KMS-11 (cell line): Measurements from ENCODE around the gene GPNMB.

ENCODE experiments used
- H2AFZ ChIP-seq: fragments of 200-600 bp; sonication (generic); 2 replicates; pipeline ENCODE4 v1.6.1; 2016; ENCODE audit warnings: antibody characterized with exemption, mixed run types, low read depth
- H3K27ac ChIP-seq: fragments of 200-600 bp; sonication (generic); 2 replicates; pipeline ENCODE4 v1.6.1; 2016; ENCODE audit warnings: mild to moderate bottlenecking, mixed run types
- H3K27me3 ChIP-seq: fragments of 200-600 bp; sonication (generic); 2 replicates; pipeline ENCODE4 v1.6.1; 2017; ENCODE audit warnings: mild to moderate bottlenecking, low read depth, mixed run types, moderate library complexity; ENCODE audit not compliant: insufficient read depth
- H3K36me3 ChIP-seq: fragments of 200-600 bp; sonication (generic); 2 replicates; pipeline ENCODE4 v1.6.1; 2017; ENCODE audit warnings: mild to moderate bottlenecking, mixed run types; ENCODE audit not compliant: insufficient read depth
- H3K4me1 ChIP-seq: fragments of 200-600 bp; sonication (generic); 2 replicates; pipeline ENCODE4 v1.6.1; 2016; ENCODE audit warnings: mild to moderate bottlenecking, low read depth, mixed run types; ENCODE audit not compliant: poor library complexity, severe bottlenecking
- H3K4me2 ChIP-seq: fragments of 200-600 bp; sonication (generic); 2 replicates; pipeline ENCODE4 v1.7.0; 2016; ENCODE audit warnings: mild to moderate bottlenecking, mixed run types
- H3K4me3 ChIP-seq: fragments of 200-600 bp; sonication (generic); IDR thresholded peaks from 2 replicates; pipeline ENCODE4 v1.6.1; 2017; ENCODE audit warnings: low read depth, low read length, mixed read lengths; ENCODE audit not compliant: insufficient read depth
- H3K79me2 ChIP-seq: fragments of 200-600 bp; sonication (generic); 2 replicates; pipeline ENCODE4 v1.6.1; 2016; ENCODE audit warnings: low read depth, mixed run types; ENCODE audit not compliant: insufficient read depth
- H3K9ac ChIP-seq: fragments of 200-600 bp; sonication (generic); 2 replicates; pipeline ENCODE4 v1.6.1; 2016; ENCODE audit warnings: mild to moderate bottlenecking, mixed run types
- H4K20me1 ChIP-seq: fragments of 200-600 bp; sonication (generic); 2 replicates; pipeline ENCODE4 v1.6.1; 2016; ENCODE audit warnings: mild to moderate bottlenecking, mixed run types; ENCODE audit not compliant: insufficient read depth
- TF ChIP-seq, protein P1 (sequence below): fragments of 200-600 bp; sonication (generic); conservative IDR thresholded peaks from 2 replicates; pipeline ENCODE4 v1.6.1; 2017; ENCODE audit warnings: low read depth, mild to moderate bottlenecking, antibody characterized with exemption, low read length, moderate library complexity, mixed read lengths

GPNMB gene

DNA sequence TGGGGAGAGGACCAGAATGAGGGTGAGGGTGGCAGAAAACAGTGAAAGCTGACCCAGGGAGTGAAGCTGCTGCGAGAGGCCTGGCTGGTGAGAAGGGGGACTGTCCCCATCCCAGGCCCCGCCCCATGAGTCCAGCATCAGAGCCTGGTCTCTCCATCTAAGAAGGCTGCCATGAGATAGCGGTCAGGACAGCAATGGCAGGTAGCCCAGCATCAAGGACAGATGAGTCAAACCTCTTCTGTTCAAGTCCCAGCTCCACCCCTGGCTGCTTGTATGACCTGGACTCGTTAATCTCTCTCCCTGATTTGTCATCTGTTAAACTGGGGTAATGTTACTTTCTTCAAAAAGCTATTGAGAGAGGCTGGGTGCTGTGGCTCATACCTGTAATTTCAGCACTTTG, 22.2 kb downstream of the GPNMB start:
- TF ChIP-seq, protein P1, sequence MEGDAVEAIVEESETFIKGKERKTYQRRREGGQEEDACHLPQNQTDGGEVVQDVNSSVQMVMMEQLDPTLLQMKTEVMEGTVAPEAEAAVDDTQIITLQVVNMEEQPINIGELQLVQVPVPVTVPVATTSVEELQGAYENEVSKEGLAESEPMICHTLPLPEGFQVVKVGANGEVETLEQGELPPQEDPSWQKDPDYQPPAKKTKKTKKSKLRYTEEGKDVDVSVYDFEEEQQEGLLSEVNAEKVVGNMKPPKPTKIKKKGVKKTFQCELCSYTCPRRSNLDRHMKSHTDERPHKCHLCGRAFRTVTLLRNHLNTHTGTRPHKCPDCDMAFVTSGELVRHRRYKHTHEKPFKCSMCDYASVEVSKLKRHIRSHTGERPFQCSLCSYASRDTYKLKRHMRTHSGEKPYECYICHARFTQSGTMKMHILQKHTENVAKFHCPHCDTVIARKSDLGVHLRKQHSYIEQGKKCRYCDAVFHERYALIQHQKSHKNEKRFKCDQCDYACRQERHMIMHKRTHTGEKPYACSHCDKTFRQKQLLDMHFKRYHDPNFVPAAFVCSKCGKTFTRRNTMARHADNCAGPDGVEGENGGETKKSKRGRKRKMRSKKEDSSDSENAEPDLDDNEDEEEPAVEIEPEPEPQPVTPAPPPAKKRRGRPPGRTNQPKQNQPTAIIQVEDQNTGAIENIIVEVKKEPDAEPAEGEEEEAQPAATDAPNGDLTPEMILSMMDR = no peak
- Histone ChIP-seq H4K20me1 (no peaks in the 10 kb centered on the region), H3K4me1 (peaks cover 10% of the 10 kb centered on the region), H3K27me3 (no peaks in the 10 kb centered on the region), H2AFZ (no peak overlapping the region), H3K79me2 (peaks cover 1% of the 10 kb centered on the region; the same call in 1 of the 2 replicates), H3K4me3 (no peak overlapping the region), H3K27ac (no peak overlapping the region), H3K4me2 (no peak overlapping the region), H3K36me3 (no peaks in the 10 kb centered on the region), H3K9ac (no peak overlapping the region)

- no peaks in the 10 kb centered on the region for H4K20me1 ChIP-seq
- peak overlapping the region; percentile 90 for H3K27ac ChIP-seq
- no peaks in the 10 kb centered on the region for H3K36me3 ChIP-seq
- H3K9ac ChIP-seq = no peak overlapping the region
- TF ChIP-seq, protein P1 = no peak
- H3K79me2 ChIP-seq = peaks cover 7% of the 10 kb centered on the region; the same call in 1 of the 2 replicates
- H3K4me2 ChIP-seq = peak overlapping the region; percentile 80; the same call in 1 of the 2 replicates
- H3K27me3 ChIP-seq = no peaks in the 10 kb centered on the region
- H2AFZ ChIP-seq = peak overlapping the region; percentile 89; the same call in 1 of the 2 replicates
- H3K4me3 ChIP-seq = no peak overlapping the region
- H3K4me1 ChIP-seq = peaks cover 21% of the 10 kb centered on the region
Observed at GRCh38 chr7:23272275-23272674, 25.7 kb downstream of the GPNMB start.

- Histone ChIP-seq H3K4me2 (peak overlapping the region; percentile 80), H2AFZ (peak overlapping the region; percentile 89), H3K4me3 (no peak overlapping the region), H3K36me3 (no peaks in the 10 kb centered on the region), H3K27ac (peak overlapping the region; percentile 90), H3K9ac (peak overlapping the region; percentile 86), H4K20me1 (no peaks in the 10 kb centered on the region), H3K27me3 (no peaks in the 10 kb centered on the region), H3K4me1 (peaks cover 24% of the 10 kb centered on the region), H3K79me2 (peaks cover 7% of the 10 kb centered on the region; the same call in 1 of the 2 replicates)
- TF ChIP-seq, protein P1 = peak; percentile 94
Observed at GRCh38 chr7:23273141-23273599, 26.6 kb downstream of the GPNMB start.

- H3K36me3 ChIP-seq = no peaks in the 10 kb centered on the region
- H3K79me2 ChIP-seq = peaks cover 7% of the 10 kb centered on the region; the same call in 1 of the 2 replicates
- peaks cover 24% of the 10 kb centered on the region for H3K4me1 ChIP-seq
- H3K4me3 ChIP-seq = no peak overlapping the region
- H3K4me2 ChIP-seq = no peak overlapping the region
- TF ChIP-seq, protein P1 = no peak
- H3K9ac ChIP-seq = no peak overlapping the region
- H3K27me3 ChIP-seq = no peaks in the 10 kb centered on the region
- H3K27ac ChIP-seq = no peak overlapping the region
- no peak overlapping the region for H2AFZ ChIP-seq
- H4K20me1 ChIP-seq = no peaks in the 10 kb centered on the region
Observed at GRCh38 chr7:23275912-23276311, 29.3 kb downstream of the GPNMB start.
